ENCODE data around the gene ZEB1. TPM values are rescaled to one million over a fixed set of nuclear protein-coding genes. Genes with fewer than 3 reads are reported as not detected.
"Not testable (repeated sequence)": the region's sequence is repeated elsewhere in the genome, so short reads cannot be mapped to it uniquely, and the experiment has no call there.

Gene ZEB1
- total and polyA plus RNA-seq, 8 donors, result 29.9 to 40.8 (median 34.4) TPM

- Histone ChIP-seq H3K27me3 (no peaks in the 10 kb centered on the region), H3K9me3 (no peaks in the 10 kb centered on the region), H3K36me3 (no peaks in the 10 kb centered on the region), H3K4me1 (peaks cover 0 to 3% of the 10 kb centered on the region in 2 donors), H3K27ac (no peak overlapping the region), H3K4me3 (no peak overlapping the region)
- ATAC-seq (no peak), DNase-seq (peak in 1 of 4 donors; percentile 26)
- intact Hi-C loops (cut with DNase I), result no loop called here
- no peak for TF ChIP-seq CTCF (IDR thresholded peaks at IDR 0.05)
Observed at GRCh38 chr10:31399171-31399570, 80.2 kb downstream of the ZEB1 start.

- no peak overlapping the region for H3K27ac ChIP-seq
- no peaks in the 10 kb centered on the region for H3K27me3 ChIP-seq
- H3K4me3 ChIP-seq, result no peak overlapping the region
- no peaks in the 10 kb centered on the region for H3K9me3 ChIP-seq
- peak; percentile 62 for ATAC-seq
- no peaks in the 10 kb centered on the region for H3K36me3 ChIP-seq
- no peak for DNase-seq
- H3K4me1 ChIP-seq, result peaks cover 0 to 3% of the 10 kb centered on the region in 2 donors
- no peak for TF ChIP-seq CTCF (IDR thresholded peaks at IDR 0.05)
- intact Hi-C loops (cut with DNase I), result no loop called here
Observed at GRCh38 chr10:31399631-31400030, 80.6 kb downstream of the ZEB1 start.

- Histone ChIP-seq H3K4me1 (peaks cover 0 to 3% of the 10 kb centered on the region in 2 donors), H3K4me3 (no peak overlapping the region), H3K27ac (no peak overlapping the region), H3K9me3 (no peaks in the 10 kb centered on the region), H3K27me3 (no peaks in the 10 kb centered on the region), H3K36me3 (no peaks in the 10 kb centered on the region)
- DNase-seq, result peak in 1 of 4 donors; percentile 10
- TF ChIP-seq CTCF (IDR thresholded peaks at IDR 0.05), result no peak
- intact Hi-C loops (cut with DNase I), result no loop called here
- ATAC-seq, result peak; percentile 62
Observed at GRCh38 chr10:31401287-31401686, 82.3 kb downstream of the ZEB1 start.

- DNase-seq (no peak), ATAC-seq (no peak)
- TF ChIP-seq CTCF (IDR thresholded peaks at IDR 0.05), result no peak
- Histone ChIP-seq H3K4me1 (peaks cover 0 to 3% of the 10 kb centered on the region in 2 donors), H3K9me3 (no peaks in the 10 kb centered on the region), H3K36me3 (no peaks in the 10 kb centered on the region), H3K27me3 (no peaks in the 10 kb centered on the region), H3K4me3 (no peak overlapping the region), H3K27ac (no peak overlapping the region)
- intact Hi-C loops (cut with DNase I), result no loop called here
Observed at GRCh38 chr10:31404640-31405039, 85.6 kb downstream of the ZEB1 start.

GRCh38 chr10:31405829-31406228 lies 86.8 kb downstream of the ZEB1 start:
- ATAC-seq; H3K4me1 ChIP-seq; H3K9me3 ChIP-seq; H3K27ac ChIP-seq; DNase-seq; H3K27me3 ChIP-seq; H3K36me3 ChIP-seq; intact Hi-C loops (cut with DNase I); H3K4me3 ChIP-seq: not testable (repeated sequence)

GRCh38 chr10:31412397-31412796 lies 93.4 kb downstream of the ZEB1 start:
- DNase-seq; H3K27ac ChIP-seq; H3K27me3 ChIP-seq; intact Hi-C loops (cut with DNase I); H3K36me3 ChIP-seq; ATAC-seq; H3K4me3 ChIP-seq; H3K4me1 ChIP-seq; H3K9me3 ChIP-seq: not testable (repeated sequence)

Measured in left lung (tissue), 10 donors.